CD14-positive monocyte (primary cell): ENCODE measurements around the gene PAPPA. TPM values are rescaled to one million over a fixed set of nuclear protein-coding genes. Genes with fewer than 3 reads are reported as not detected.

Experiments used
- DNase-seq, 3 donors: peaks; one replicate each; pipeline ENCODE4 v3.0.0-alpha.2; 2011 to 2022
- H2AFZ ChIP-seq: 2 replicates; pipeline ENCODE4 v1.6.0; 2012; ENCODE audit warnings: mild to moderate bottlenecking, low read depth, low read length, inconsistent platforms; ENCODE audit not compliant: insufficient read depth, poor library complexity, severe bottlenecking
- H3K27ac ChIP-seq, 2 donors: 1 replicate in 1 of 2; 2 replicates in 1 of 2; pipeline ENCODE4 v1.5.1; 2012 to 2013; ENCODE audit warnings: low read length in 2 of 2, control low read depth in 1 of 2, inconsistent platforms in 1 of 2, low read depth in 1 of 2, mild to moderate bottlenecking in 1 of 2
- H3K27me3 ChIP-seq, 2 donors: one replicate each; pipeline versions ENCODE4 v1.6.0 to v1.6.1; 2011 to 2013; ENCODE audit warnings: low read length in 2 of 2; ENCODE audit not compliant: control insufficient read depth in 2 of 2, insufficient read depth in 2 of 2
- H3K36me3 ChIP-seq, 2 donors: replicated peaks in 1 of 2; 1 replicate in 1 of 2; 2 replicates in 1 of 2; pipeline versions ENCODE4 v1.5.1 to v1.6.1; 2012 to 2013; ENCODE audit warnings: low read length in 2 of 2, control low read depth in 1 of 2, inconsistent platforms in 1 of 2, mild to moderate bottlenecking in 1 of 2; ENCODE audit not compliant: insufficient read depth in 2 of 2, control insufficient read depth in 1 of 2
- H3K4me1 ChIP-seq, 2 donors: 1 replicate in 1 of 2; 2 replicates in 1 of 2; pipeline versions ENCODE4 v1.5.1 to v1.6.1; 2012 to 2013; ENCODE audit warnings: low read length in 2 of 2, control low read depth in 1 of 2, inconsistent platforms in 1 of 2, mild to moderate bottlenecking in 1 of 2, moderate library complexity in 1 of 2; ENCODE audit not compliant: insufficient read depth in 2 of 2, control insufficient read depth in 1 of 2
- H3K4me2 ChIP-seq: replicated peaks from 2 replicates; pipeline ENCODE3; 2012; ENCODE audit warnings: low read length, moderate library complexity, mild to moderate bottlenecking; ENCODE audit not compliant: poor library complexity, severe bottlenecking; ENCODE audit errors: extremely low read depth
- H3K4me3 ChIP-seq, 3 experiments: fragments of 200-600 bp in 1 of 3; sonication (generic) in 1 of 3; replicated peaks in 1 of 3; 1 replicate in 2 of 3; 2 replicates in 1 of 3; pipeline ENCODE4 v1.5.1; 2011 to 2013; ENCODE audit warnings: low read length in 3 of 3, mild to moderate bottlenecking in 3 of 3, control low read depth in 2 of 3, low read depth in 2 of 3, inconsistent platforms in 1 of 3, moderate library complexity in 1 of 3
- H3K79me2 ChIP-seq: 2 replicates; pipeline ENCODE4 v1.6.0; 2012; ENCODE audit warnings: mild to moderate bottlenecking, control low read depth, inconsistent platforms, low read length, moderate library complexity; ENCODE audit not compliant: insufficient read depth
- H3K9ac ChIP-seq: 2 replicates; pipeline ENCODE4 v1.6.0; 2017; ENCODE audit warnings: low read length, mild to moderate bottlenecking; ENCODE audit not compliant: insufficient read depth, poor library complexity, severe bottlenecking
- H3K9me3 ChIP-seq, 2 donors: replicated peaks in 1 of 2; 1 replicate in 1 of 2; 2 replicates in 1 of 2; pipeline versions ENCODE4 v1.5.1 to v1.6.1; 2012 to 2013; ENCODE audit warnings: low read length in 2 of 2, control low read depth in 1 of 2; ENCODE audit not compliant: control insufficient read depth in 1 of 2, insufficient read depth in 1 of 2
- H4K20me1 ChIP-seq: 2 replicates; pipeline ENCODE4 v1.6.0; 2012; ENCODE audit warnings: mild to moderate bottlenecking, low read length, control low read depth, moderate library complexity; ENCODE audit not compliant: insufficient read depth
- H3K27ac Mint-ChIP-seq, 7 donors: one replicate each; pipeline ENCODE4 v1.8.0; 2020; ENCODE audit warnings: mild to moderate bottlenecking in 7 of 7, mixed read lengths in 7 of 7, moderate library complexity in 6 of 7, inconsistent platforms in 2 of 7
- H3K27me3 Mint-ChIP-seq, 3 donors: one replicate each; pipeline ENCODE4 v1.8.0; 2021 to 2022; ENCODE audit warnings: low read depth in 3 of 3, mild to moderate bottlenecking in 3 of 3, mixed read lengths in 3 of 3, moderate library complexity in 3 of 3, inconsistent platforms in 1 of 3
- H3K36me3 Mint-ChIP-seq, 2 donors: one replicate each; pipeline ENCODE4 v1.8.0; 2020; ENCODE audit warnings: mixed read lengths in 2 of 2, inconsistent platforms in 1 of 2, mild to moderate bottlenecking in 1 of 2
- H3K4me1 Mint-ChIP-seq: one replicate; pipeline ENCODE4 v1.8.0; 2020; ENCODE audit warnings: mild to moderate bottlenecking, mixed read lengths
- H3K4me3 Mint-ChIP-seq, 2 donors: one replicate each; pipeline ENCODE4 v1.8.0; 2020; ENCODE audit warnings: mild to moderate bottlenecking in 2 of 2, mixed read lengths in 2 of 2, moderate library complexity in 1 of 2
- H3K9me3 Mint-ChIP-seq, 7 donors: one replicate each; pipeline ENCODE4 v1.8.0; 2020 to 2022; ENCODE audit warnings: mixed read lengths in 7 of 7, mild to moderate bottlenecking in 6 of 7, moderate library complexity in 6 of 7, inconsistent platforms in 2 of 7
- CTCF ChIP-seq: fragments of 200-600 bp; IDR thresholded peaks from one replicate; pipeline ENCODE4 v1.8.0; 2022; ENCODE audit warnings: antibody characterized with exemption, mild to moderate bottlenecking
- WGBS: methylation state at CpG from one replicate; pipeline ENCODE4 v1.1.5; 2013; ENCODE audit warnings: missing lambda C conversion rate; ENCODE audit not compliant: insufficient coverage; 5-methylcytosine and 5-hydroxymethylcytosine counted together
- intact Hi-C, 2 donors: fragments of 100-400 bp; cut with micrococcal nuclease; formaldehyde crosslinking; loops; one replicate each; pipeline versions ENCODE4 v1.15.0 to v1.15.1; 2023
- polyA plus RNA-seq, 3 donors: library from polyadenylated mRNA; depleted of rRNA in 1 of 3; unstranded in 2 of 3; stranded (reverse) in 1 of 3; fragments of 300-500 nt in 2 of 3; fragments of >200 nt in 1 of 3; fragmentation: Illumina TruSeq in 2 of 3; gene quantifications; 1 replicate in 2 of 3; 2 replicates in 1 of 3; pipeline ENCODE4 v1.2.3, GENCODE V29; 2012 to 2021

The PAPPA gene
- polyA plus RNA-seq, 3 donors, result not detected

GRCh38 chr9:116369706-116370105, 216.1 kb downstream of the PAPPA start:
- H3K4me2 ChIP-seq, result no peak overlapping the region
- WGBS, result 88% methylated on average over 4 of the region's 5 CpGs
- no peaks in the 10 kb centered on the region for H3K4me1 Mint-ChIP-seq

GRCh38 chr9:116370556-116370955, 217.0 kb downstream of the PAPPA start:
- no peak overlapping the region for H3K9ac ChIP-seq
- H3K36me3 Mint-ChIP-seq, result no peaks in the 10 kb centered on the region
- no peak overlapping the region for H3K4me3 Mint-ChIP-seq
- H3K4me2 ChIP-seq, result no peak overlapping the region
- H3K4me1 ChIP-seq, result no peaks in the 10 kb centered on the region
- H3K27me3 ChIP-seq, result no peaks in the 10 kb centered on the region
- no peak overlapping the region for H3K4me3 ChIP-seq
- no peaks in the 10 kb centered on the region for H3K36me3 ChIP-seq
- 93% methylated on average over 4 of the region's 4 CpGs for WGBS
- no peak overlapping the region for H3K27ac Mint-ChIP-seq
- H3K79me2 ChIP-seq, result no peaks in the 10 kb centered on the region
- no peaks in the 10 kb centered on the region for H3K9me3 ChIP-seq
- peaks cover 0 to 3% (median 0%) of the 10 kb centered on the region in 7 donors for H3K9me3 Mint-ChIP-seq
- H3K4me1 Mint-ChIP-seq, result no peaks in the 10 kb centered on the region
- no peak overlapping the region for H3K27ac ChIP-seq
- no peaks in the 10 kb centered on the region for H4K20me1 ChIP-seq
- intact Hi-C loops, result no loop called here
- no peak for TF ChIP-seq CTCF
- peaks cover 0 to 4% (median 1%) of the 10 kb centered on the region in 3 donors for H3K27me3 Mint-ChIP-seq
- no peak for DNase-seq
- H2AFZ ChIP-seq, result no peak overlapping the region

More at GRCh38 chr9:116369706-116370105, 216.1 kb downstream of the PAPPA start:
- H3K27ac Mint-ChIP-seq, result no peak overlapping the region
- Histone ChIP-seq H3K27me3 (no peaks in the 10 kb centered on the region), H3K9me3 (no peaks in the 10 kb centered on the region), H3K4me3 (no peak overlapping the region), H4K20me1 (no peaks in the 10 kb centered on the region), H3K79me2 (no peaks in the 10 kb centered on the region), H3K36me3 (no peaks in the 10 kb centered on the region), H3K9ac (no peak overlapping the region), H3K4me1 (no peaks in the 10 kb centered on the region), H3K27ac (no peak overlapping the region), H2AFZ (no peak overlapping the region)
- H3K4me3 Mint-ChIP-seq, result no peak overlapping the region
- no peak for TF ChIP-seq CTCF
- H3K9me3 Mint-ChIP-seq, result peaks cover 0 to 3% (median 0%) of the 10 kb centered on the region in 7 donors
- DNase-seq, result no peak
- intact Hi-C loops, result no loop called here
- H3K36me3 Mint-ChIP-seq, result no peaks in the 10 kb centered on the region
- peaks cover 0 to 4% (median 1%) of the 10 kb centered on the region in 3 donors for H3K27me3 Mint-ChIP-seq
